Ecto neural progenitor cell (in vitro differentiated cells): ENCODE results near the gene BCOR.

Experiments used
- DNase-seq: peaks from one replicate; pipeline ENCODE4 v3.0.0-alpha.2; 2018; ENCODE audit warnings: low spot score

The BCOR gene

DNA sequence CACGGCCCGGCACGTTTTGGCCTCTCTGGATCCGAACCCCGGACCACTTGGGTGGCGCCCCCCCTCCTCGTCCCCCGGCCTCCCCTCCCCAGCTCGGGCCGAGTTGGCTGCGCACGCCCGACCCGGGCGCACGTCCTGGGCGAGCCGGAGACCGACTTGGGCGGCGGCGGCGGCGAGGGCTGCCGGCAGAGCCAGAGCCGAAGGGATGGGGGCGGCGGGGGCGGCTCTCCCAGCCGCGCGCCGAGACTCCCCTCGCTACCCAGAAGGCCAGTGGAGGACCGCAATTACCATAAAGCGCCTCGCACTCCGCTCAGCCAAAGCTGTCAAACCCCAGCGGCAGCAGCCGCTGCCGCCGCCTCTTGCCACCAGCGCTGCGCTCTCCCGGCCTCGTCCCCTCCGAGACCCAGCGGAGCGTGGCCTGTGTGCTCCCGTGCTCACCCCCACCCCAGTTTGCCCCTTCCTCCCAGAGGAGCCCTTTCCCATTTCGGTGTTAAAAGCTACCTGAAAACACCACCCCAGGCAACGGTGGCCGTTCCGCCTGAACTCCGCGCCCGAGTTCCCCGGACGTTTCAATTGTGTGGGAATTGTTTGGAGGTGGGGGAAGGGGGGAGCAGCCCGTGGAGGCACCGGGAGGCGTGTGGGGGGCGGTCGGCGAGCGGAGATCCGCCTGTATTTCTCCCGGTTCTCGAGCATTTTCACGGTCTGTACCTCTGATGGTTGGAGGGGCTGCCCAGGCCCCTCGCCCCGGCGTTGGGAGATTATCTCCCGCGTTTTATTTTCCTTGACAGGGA, 701 bp upstream of the BCOR start:
- peak; percentile 83 for DNase-seq

DNA sequence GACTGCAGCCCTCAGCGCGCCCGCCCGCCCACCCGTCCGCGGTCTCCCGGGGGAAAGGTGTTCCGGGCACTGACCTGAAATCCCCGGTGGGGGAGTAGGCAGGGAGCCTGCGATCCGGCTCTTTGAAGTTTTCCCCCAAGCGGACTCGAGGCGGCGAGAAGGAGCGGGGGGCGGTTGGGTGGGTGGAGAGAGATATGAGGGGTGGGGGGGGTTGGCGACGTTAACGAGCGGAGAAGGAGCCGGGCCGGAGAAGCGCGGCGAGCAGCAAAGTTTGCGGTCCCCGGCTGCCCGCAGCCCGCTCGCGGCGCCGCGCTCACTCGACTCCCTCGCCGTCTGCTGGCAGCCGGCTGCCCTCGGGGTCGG, 636 bp downstream of the BCOR start:
- DNase-seq: no peak

- DNase-seq: peak; percentile 74
Measured at GRCh38 chrX:40096395-40097091, 1.2 kb downstream of the BCOR start.

DNA sequence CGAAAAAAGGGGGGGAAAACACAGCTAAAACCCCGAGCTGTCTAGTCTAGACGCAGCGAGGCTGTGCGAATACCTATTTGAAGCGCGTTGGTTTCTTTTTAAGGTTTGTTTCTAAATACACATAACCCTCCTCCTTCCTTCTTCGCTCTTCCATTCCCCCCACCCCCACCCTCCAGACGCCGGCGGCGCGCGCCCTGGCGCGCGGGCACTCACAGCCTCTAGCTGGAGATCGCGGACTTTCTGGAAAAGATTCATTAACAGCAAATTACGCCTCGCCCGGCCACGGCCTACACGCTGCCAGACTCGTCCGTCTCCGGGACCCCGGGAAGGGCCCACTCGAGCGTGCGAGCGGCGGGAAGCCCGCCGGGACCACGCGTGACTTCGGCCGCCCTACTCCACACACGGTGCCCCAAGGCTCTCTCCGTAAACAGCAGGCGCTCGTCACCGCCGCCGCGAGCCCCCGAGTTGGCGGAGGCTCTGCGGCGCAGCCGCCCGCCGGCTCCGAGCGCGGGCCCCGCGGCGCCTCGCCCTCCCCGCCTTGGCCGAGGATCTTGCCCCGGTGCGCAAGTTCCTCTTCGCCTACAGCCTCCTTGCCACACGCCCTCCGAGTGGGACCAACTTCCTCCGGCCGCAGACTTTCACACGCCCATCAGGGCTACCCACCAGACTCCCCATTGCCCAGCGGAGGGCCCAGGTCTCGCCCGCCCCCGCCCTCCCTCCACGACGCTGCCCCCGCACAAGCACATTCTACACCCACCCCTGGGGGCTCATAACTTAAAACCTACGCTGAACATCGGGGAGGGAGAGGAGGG, 2.0 kb downstream of the BCOR start:
- DNase-seq: peak; percentile 61

GRCh38 chrX:40094900-40095582, 2.7 kb downstream of the BCOR start:
- DNase-seq: peak; percentile 52

- peak; percentile 82 for DNase-seq
Measured at GRCh38 chrX:40094041-40094899, 3.5 kb downstream of the BCOR start.

- no peak for DNase-seq
Measured at GRCh38 chrX:40093586-40093985, 4.2 kb downstream of the BCOR start.

- DNase-seq: peak; percentile 43
Measured at GRCh38 chrX:40092808-40093435, 4.8 kb downstream of the BCOR start.

DNA sequence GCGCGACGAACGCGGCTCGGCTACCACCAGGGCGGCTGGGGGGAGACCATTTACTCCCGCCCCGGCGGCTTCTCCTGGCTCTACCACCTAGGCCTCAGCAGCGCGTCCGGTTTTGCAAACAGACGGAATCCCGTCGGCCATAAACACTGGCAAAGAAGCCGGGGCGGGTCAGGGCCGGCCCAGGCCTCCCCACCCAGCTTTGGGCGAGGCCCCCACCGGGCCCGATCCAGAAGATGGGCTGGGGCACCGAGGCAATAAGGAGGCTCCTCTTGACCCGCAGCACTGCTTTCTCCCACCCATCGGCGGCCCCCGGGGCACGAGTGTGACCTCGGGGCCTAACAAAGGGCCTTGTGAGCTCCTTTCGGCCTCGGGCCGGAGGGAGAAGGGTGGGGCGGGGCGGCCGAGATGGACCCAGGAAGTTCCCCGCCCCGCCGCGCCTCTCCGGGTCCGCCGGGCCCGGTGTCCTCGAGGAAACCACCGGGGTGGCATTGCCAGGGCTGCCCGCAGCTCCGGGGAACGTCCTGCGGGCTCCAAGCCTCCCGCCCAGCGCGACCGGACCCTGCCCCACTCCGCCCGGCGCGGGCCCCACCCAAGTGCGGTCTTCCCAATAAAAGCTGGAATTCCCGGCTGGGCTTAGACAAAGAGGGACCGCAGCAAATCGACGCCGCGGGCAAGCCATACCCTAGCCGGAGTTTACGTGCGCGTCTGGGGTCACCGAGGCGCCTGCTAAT, 5.9 kb downstream of the BCOR start:
- DNase-seq: peak; percentile 75

- DNase-seq: no peak
Measured at GRCh38 chrX:40090961-40091360, 6.8 kb downstream of the BCOR start.

DNA sequence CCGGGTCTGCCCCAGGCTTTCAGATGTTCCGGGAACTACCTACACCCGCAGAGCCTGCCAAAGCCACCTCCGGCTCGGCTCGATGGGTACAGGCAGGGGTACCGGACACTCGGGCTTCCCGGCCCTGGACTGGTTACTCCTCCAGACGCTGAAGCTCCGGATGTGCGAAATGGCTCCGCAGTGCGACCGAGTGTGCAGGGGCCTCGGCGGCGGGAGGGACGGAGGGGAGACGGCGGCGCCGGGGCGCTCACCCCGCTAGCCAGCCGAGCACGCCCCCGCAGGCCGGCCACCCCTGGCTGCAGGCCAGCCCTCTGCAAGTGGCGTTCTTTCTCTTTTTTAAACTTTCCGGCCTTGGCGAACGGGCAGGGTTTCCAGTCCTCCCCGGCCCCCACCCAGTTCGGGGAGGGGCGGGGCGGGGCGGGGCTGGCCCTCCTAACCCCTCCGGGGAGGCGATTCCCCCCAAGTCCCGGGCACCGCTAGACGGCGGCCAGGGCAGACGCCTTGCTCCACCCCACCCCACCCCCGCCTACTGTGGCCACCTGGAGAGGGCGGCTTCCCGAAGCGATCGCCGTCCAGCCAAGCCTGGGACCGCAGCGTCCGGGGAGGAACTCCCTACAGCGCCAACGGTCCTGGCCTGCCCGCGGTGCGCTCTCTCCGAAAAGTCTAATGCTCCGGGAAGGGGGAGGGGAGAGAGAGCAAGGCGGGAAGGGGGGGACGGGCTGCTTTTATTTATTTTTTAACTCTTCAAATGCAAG, 7.5 kb downstream of the BCOR start:
- DNase-seq: peak; percentile 61

DNA sequence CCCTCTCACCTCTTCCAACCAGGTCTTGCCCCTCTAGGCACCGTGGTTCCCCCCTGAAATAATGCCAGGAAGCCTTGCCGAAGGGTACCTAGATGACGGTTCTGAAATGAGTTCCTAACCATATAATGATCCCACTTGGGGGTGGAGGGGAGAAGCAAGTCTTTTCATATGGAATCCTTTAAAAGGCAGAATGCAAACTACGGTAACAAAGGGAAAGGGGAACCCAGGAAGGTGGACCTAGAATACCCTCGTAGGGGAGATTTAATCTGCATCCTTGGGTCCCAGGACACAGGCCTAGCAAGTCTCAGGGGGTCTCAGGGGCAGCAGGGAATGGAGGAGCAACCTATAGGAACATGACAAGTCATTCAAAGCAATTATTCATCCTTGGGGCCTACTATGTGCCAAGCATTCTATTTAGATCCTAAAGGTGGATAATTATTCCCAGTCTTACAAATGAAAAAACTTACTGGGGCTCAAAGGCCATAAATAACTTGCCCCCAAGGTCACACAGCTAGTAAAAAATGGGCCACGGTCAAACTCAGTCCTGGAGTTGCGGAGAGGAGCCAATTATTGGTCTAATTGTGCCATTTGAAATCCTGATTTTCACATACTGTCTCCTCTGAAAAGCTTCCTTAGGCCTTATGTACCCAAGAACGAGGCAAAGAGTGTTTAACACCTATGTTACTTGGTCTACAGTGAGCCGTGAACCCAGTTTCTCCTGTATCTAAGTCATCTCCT, 8.8 kb downstream of the BCOR start:
- DNase-seq: no peak

- peak; percentile 56 for DNase-seq
Measured at GRCh38 chrX:40088299-40088625, 9.5 kb downstream of the BCOR start.

DNA sequence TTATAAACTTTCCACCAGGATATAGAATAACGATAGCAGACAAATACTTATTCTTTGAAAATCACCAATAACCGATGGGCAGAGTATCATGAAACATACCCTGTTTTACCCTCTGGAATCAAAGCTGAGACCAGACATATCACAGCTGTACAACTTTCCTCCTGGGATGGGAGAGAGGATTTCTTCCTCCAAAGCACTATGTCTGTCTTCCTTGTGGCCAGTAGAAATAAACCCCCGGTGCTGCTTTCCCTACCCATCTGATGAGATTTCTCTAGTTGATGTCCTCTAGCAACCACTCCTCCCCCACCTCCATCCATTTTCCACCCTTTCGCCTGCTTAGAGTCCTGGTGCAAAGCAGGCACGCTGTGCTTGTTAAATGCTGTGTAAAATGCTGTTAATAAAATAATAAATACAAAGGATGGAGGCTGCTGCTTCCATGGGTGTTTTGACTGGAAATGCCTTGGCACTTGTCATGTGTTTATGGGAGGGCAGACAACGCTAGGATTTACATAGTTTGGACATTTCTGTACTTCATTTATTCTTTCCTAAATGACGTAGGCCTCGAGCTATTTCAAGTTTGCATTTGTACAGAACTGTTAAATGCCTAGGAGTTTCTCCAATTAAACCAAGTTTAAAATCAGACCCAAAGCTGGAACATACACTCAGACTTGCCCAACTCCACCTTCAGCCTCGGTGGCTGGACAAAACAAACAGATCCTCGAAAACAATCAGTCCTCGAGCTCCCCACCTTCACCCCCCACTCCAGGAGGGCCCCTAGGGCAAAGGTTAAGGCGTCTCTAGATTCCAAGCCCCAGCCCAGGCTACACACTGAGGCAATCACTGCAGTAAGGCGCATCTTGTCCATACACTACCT, 10.1 kb downstream of the BCOR start:
- peak; percentile 44 for DNase-seq

DNA sequence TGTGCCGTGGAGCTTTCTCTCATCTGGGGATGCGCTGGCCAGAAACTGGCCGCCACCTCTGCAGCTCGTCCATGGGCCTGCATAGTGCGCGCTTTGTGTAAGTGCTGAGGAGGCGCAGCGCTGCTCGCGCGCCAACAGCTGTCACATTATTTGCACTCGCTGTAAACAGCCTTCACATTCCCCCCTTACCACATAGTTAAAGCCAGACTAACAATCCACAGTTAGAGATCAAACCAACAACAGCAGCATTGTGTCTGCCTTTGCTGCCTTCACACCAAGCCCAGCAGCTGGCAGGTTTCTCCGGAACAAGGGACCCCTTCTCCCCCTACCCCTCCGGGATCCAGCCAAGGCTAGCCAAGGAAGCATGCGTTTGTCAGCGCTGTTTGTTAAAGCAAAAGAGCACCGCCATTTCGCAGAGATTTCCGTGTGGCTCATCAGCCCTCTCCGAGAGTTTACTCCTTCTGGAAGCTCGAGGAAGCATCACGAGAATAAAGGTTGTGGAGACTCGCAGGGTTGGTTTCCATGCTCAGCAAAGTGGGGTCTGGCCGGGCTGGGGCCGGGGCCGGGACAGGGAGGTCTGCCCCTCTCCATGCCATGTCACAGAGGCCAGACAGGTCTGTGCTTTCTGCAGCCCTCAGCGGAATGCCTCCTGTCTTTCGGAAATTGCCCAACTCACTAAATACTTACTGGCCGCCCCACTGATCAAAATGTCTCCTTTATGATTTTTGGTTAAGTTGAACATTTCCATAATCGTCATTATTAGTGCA, 11.0 kb downstream of the BCOR start:
- DNase-seq: peak; percentile 66

- DNase-seq: no peak
Measured at GRCh38 chrX:40085714-40086113, 12.0 kb downstream of the BCOR start.

GRCh38 chrX:40085102-40085551, 12.6 kb downstream of the BCOR start:
- no peak for DNase-seq
